ENCODE measurements around the gene PCDHGA11. TPM values are rescaled to one million over a fixed set of nuclear protein-coding genes. Genes with fewer than 3 reads are reported as not detected.
"Not testable (repeated sequence)": the region's sequence is repeated elsewhere in the genome, so short reads cannot be mapped to it uniquely, and the experiment has no call there.

PCDHGA11 gene
- total RNA-seq, 1 donor, result 17.8 TPM

GRCh38 chr5:141413540-141414069 is 7.2 kb upstream of the PCDHGA11 start:
- DNase-seq (ENCODE audit: low read depth), result no peak
- peak overlapping the region; percentile 62 for H3K4me3 ChIP-seq (ENCODE audit: low read depth, low read length)

GRCh38 chr5:141414548-141415274 is 6.1 kb upstream of the PCDHGA11 start:
- H3K4me3 ChIP-seq (ENCODE audit: low read depth, low read length); DNase-seq (ENCODE audit: low read depth): not testable (repeated sequence)

More at GRCh38 chr5:141413540-141414069, 7.2 kb upstream of the PCDHGA11 start:
- TF ChIP-seq, protein P1, sequence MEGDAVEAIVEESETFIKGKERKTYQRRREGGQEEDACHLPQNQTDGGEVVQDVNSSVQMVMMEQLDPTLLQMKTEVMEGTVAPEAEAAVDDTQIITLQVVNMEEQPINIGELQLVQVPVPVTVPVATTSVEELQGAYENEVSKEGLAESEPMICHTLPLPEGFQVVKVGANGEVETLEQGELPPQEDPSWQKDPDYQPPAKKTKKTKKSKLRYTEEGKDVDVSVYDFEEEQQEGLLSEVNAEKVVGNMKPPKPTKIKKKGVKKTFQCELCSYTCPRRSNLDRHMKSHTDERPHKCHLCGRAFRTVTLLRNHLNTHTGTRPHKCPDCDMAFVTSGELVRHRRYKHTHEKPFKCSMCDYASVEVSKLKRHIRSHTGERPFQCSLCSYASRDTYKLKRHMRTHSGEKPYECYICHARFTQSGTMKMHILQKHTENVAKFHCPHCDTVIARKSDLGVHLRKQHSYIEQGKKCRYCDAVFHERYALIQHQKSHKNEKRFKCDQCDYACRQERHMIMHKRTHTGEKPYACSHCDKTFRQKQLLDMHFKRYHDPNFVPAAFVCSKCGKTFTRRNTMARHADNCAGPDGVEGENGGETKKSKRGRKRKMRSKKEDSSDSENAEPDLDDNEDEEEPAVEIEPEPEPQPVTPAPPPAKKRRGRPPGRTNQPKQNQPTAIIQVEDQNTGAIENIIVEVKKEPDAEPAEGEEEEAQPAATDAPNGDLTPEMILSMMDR (IDR thresholded peaks at IDR 0.05; ENCODE audit: insufficient read depth, low read length), result no peak

DNA sequence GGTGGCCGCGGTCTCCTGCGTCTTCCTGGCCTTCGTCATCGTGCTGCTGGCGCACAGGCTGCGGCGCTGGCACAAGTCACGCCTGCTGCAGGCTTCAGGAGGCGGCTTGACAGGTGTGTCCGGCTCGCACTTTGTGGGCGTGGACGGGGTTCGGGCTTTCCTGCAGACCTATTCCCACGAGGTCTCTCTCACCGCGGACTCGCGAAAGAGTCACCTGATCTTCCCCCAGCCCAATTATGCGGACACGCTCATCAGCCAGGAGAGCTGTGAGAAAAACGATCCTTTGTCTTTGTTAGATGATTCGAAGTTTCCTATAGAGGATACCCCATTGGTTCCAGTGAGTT is 5.6 kb upstream of the PCDHGA11 start:
- DNase-seq (ENCODE audit: low read depth); H3K4me3 ChIP-seq (ENCODE audit: low read depth, low read length): not testable (repeated sequence)

- peak within 1 kb of the TSS; percentile 66 for H3K4me3 ChIP-seq (ENCODE audit: low read depth, low read length)
- peak; percentile 87 for DNase-seq (ENCODE audit: low read depth)
- TF ChIP-seq, protein P1 (IDR thresholded peaks at IDR 0.05; ENCODE audit: insufficient read depth, low read length), result peak; percentile 87
Measured at GRCh38 chr5:141417494-141418172, 3.2 kb upstream of the PCDHGA11 start, which contains the start of gene PCDHGB7. Gene PCDHGB7, plus strand, starts transcription at chr5:141417677. Its CDS starts 183 bp downstream, at chr5:141417860.

DNA sequence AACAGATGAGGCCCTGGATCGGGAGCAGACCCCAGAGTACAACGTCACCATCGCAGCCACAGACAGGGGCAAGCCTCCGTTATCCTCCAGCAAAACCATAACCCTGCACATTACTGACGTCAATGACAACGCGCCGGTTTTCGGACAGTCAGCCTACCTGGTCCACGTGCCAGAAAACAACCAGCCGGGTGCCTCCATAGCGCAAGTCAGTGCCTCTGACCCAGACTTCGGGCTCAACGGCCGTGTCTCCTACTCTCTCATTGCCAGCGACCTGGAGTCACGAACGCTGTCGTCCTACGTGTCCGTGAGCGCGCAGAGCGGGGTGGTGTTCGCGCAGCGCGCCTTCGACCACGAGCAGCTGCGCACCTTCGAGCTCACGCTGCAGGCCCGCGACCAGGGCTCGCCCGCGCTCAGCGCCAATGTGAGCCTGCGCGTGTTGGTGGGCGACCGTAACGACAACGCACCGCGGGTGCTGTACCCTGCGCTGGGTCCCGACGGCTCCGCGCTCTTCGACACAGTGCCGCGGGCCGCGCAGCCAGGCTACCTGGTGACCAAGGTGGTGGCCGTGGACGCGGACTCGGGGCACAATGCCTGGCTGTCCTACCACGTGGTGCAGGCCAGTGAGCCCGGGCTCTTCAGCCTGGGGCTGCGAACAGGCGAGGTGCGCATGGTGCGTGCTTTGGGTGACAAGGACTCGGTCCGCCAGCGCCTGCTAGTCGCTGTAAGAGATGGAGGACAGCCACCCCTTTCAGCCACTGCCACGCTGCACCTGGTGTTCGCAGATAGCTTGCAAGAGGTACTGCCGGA is 1.6 kb upstream of the PCDHGA11 start:
- peak overlapping the region; percentile 25 for H3K4me3 ChIP-seq (ENCODE audit: low read depth, low read length)
- DNase-seq (ENCODE audit: low read depth), result no peak
- TF ChIP-seq, protein P1 (IDR thresholded peaks at IDR 0.05; ENCODE audit: insufficient read depth, low read length), result no peak

DNA sequence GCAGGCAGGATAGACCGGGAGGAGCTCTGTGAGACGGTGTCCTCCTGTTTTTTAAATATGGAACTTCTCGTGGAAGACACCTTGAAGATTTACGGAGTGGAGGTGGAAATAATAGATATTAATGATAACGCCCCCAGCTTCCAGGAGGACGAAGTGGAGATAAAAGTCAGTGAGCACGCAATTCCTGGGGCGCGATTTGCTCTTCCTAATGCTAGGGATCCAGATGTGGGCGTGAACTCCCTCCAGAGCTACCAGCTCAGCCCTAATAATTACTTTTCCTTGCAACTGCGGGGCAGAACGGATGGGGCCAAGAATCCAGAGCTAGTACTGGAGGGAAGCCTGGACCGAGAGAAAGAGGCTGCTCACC is 621 bp downstream of the PCDHGA11 start:
- DNase-seq (ENCODE audit: low read depth), result peak; percentile 45
- TF ChIP-seq, protein P1 (IDR thresholded peaks at IDR 0.05; ENCODE audit: insufficient read depth, low read length), result no peak
- peak overlapping the region; percentile 71 for H3K4me3 ChIP-seq (ENCODE audit: low read depth, low read length)

- TF ChIP-seq, protein P1 (IDR thresholded peaks at IDR 0.05; ENCODE audit: insufficient read depth, low read length), result no peak
- no peak for DNase-seq (ENCODE audit: low read depth)
- peak overlapping the region; percentile 13 for H3K4me3 ChIP-seq (ENCODE audit: low read depth, low read length)
Measured at GRCh38 chr5:141422742-141423291, 2.0 kb downstream of the PCDHGA11 start.
